Natural killer cell (primary cell): ENCODE results near the gene NEUROD6. TPM values are rescaled to one million over a fixed set of nuclear protein-coding genes. Genes with fewer than 3 reads are reported as not detected.

ENCODE experiments used
- ATAC-seq, 3 donors: fragments of 150-1000 bp in 2 of 3; fragments of 200-7000 bp in 1 of 3; cut with Tn5 transposase; 1 replicate in 1 of 3; 2 replicates in 2 of 3; pipeline ENCODE4 v1.10.0; 2021; ENCODE audit warnings: mild to moderate bottlenecking in 2 of 3, moderate library complexity in 2 of 3
- DNase-seq, 2 donors: peaks; one replicate each; pipeline versions ENCODE4 v3.0.0 to v3.0.0-alpha.2; 2013 to 2021; ENCODE audit warnings: mixed read lengths in 1 of 2
- H3K27ac ChIP-seq: one replicate; pipeline ENCODE4 v1.5.1; 2013; ENCODE audit warnings: mild to moderate bottlenecking, low read length
- H3K27me3 ChIP-seq: one replicate; pipeline ENCODE4 v1.6.1; 2013; ENCODE audit warnings: low read length; ENCODE audit not compliant: control insufficient read depth, insufficient read depth
- H3K36me3 ChIP-seq: one replicate; pipeline ENCODE4 v1.6.1; 2013; ENCODE audit warnings: low read length; ENCODE audit not compliant: control insufficient read depth, insufficient read depth
- H3K4me1 ChIP-seq: one replicate; pipeline ENCODE4 v1.6.1; 2013; ENCODE audit warnings: low read length; ENCODE audit not compliant: control insufficient read depth, insufficient read depth
- H3K4me3 ChIP-seq: one replicate; pipeline ENCODE4 v1.5.1; 2013; ENCODE audit warnings: low read length
- H3K9me3 ChIP-seq: one replicate; pipeline ENCODE4 v1.6.1; 2013; ENCODE audit warnings: low read length; ENCODE audit not compliant: control insufficient read depth, insufficient read depth
- H3K27ac Mint-ChIP-seq, 2 donors: one replicate each; pipeline ENCODE4 v1.8.0; 2022; ENCODE audit warnings: mild to moderate bottlenecking in 2 of 2, mixed read lengths in 2 of 2, moderate library complexity in 1 of 2
- H3K27me3 Mint-ChIP-seq, 2 donors: one replicate each; pipeline ENCODE4 v1.8.0; 2022; ENCODE audit warnings: low read depth in 2 of 2, mixed read lengths in 2 of 2
- H3K36me3 Mint-ChIP-seq: one replicate; pipeline ENCODE4 v1.8.0; 2022; ENCODE audit warnings: mixed read lengths
- H3K4me1 Mint-ChIP-seq, 2 donors: one replicate each; pipeline ENCODE4 v1.8.0; 2022; ENCODE audit warnings: mixed read lengths in 2 of 2
- H3K4me3 Mint-ChIP-seq: one replicate; pipeline ENCODE4 v1.8.0; 2022; ENCODE audit warnings: mild to moderate bottlenecking, moderate library complexity, mixed read lengths
- H3K9me3 Mint-ChIP-seq, 2 donors: one replicate each; pipeline ENCODE4 v1.8.0; 2022; ENCODE audit warnings: mixed read lengths in 2 of 2
- WGBS: methylation state at CpG from one replicate; pipeline ENCODE4 v1.1.7; 2013; ENCODE audit warnings: missing lambda C conversion rate; ENCODE audit not compliant: insufficient coverage; 5-methylcytosine and 5-hydroxymethylcytosine counted together
- intact Hi-C: fragments of 100-400 bp; cut with micrococcal nuclease; formaldehyde crosslinking; loops from one replicate; pipeline ENCODE4 v1.14.2; 2022
- total RNA-seq, 4 donors: library from RNA; stranded (reverse); fragments of 120-200 nt in 1 of 4; gene quantifications; one replicate each; pipeline versions ENCODE4 v1.2.3 to v1.2.4, GENCODE V29; 2013 to 2022
- TF ChIP-seq, protein P1 (sequence below): fragments of 200-600 bp; IDR thresholded peaks from one replicate; pipeline ENCODE4 v1.8.0; 2022; ENCODE audit warnings: antibody characterized with exemption

NEUROD6 gene
- total RNA-seq, 3 donors from 2014 or later (not counting 1 experiment from before 2014, with no cell fraction given): not detected

DNA sequence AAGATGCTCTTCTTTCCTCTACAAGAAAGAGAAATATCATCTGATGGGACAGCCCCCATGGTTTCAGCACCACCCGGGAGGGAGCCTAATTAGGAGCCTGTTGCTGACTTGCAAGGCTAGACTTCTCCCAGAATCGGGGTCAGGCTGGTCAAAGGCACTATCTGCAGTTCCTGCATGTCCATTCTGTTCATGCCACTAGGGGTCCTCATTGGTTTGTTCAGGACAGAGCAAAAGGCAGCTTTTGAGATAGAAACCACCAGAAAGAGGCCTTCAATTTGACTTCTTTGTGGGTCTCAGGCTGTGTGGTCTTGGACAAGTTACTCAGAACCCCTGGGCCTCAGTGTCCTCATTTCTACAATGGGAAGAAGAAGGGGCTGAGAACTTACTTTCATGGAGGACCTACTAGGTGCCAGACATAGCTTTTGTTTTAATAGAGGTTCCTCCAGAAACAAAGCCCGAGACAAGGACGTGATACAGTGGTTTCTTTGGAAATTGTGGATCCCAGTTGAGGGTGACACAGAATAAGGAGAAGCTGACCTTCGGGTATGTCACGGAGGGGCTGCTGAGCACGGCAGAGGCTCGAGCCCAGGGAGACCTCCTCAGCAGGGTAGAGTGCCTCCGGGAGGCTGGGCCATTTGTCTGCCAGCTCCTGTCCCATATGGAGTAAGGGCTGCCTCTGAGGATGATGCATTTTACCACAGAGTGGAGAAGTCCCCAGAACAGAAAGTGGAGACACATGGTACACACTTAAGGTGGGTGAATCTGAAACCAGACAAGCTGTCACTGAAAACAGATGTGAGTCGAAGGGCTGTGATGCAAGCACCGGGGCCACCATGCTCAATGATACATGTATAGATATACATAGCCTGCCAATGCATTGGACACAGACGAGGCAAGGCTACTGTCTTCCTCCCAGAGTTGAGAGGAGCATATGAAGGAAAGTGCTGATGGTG lies 33.1 kb upstream of the NEUROD6 start:
- Histone ChIP-seq H3K9me3 (no peaks in the 10 kb centered on the region), H3K4me1 (no peaks in the 10 kb centered on the region), H3K4me3 (no peak overlapping the region), H3K27ac (no peak overlapping the region), H3K36me3 (no peaks in the 10 kb centered on the region), H3K27me3 (no peaks in the 10 kb centered on the region)
- no peak for DNase-seq
- no peak for ATAC-seq
- 72% methylated on average over 12 of the region's 12 CpGs for WGBS
- Mint-ChIP-seq H3K4me3 (no peak overlapping the region), H3K9me3 (peaks cover 0 to 4% of the 10 kb centered on the region in 2 donors), H3K36me3 (no peaks in the 10 kb centered on the region), H3K4me1 (no peaks in the 10 kb centered on the region), H3K27ac (no peak overlapping the region), H3K27me3 (no peaks in the 10 kb centered on the region)
- intact Hi-C loops: no loop called here
- TF ChIP-seq, protein P1, sequence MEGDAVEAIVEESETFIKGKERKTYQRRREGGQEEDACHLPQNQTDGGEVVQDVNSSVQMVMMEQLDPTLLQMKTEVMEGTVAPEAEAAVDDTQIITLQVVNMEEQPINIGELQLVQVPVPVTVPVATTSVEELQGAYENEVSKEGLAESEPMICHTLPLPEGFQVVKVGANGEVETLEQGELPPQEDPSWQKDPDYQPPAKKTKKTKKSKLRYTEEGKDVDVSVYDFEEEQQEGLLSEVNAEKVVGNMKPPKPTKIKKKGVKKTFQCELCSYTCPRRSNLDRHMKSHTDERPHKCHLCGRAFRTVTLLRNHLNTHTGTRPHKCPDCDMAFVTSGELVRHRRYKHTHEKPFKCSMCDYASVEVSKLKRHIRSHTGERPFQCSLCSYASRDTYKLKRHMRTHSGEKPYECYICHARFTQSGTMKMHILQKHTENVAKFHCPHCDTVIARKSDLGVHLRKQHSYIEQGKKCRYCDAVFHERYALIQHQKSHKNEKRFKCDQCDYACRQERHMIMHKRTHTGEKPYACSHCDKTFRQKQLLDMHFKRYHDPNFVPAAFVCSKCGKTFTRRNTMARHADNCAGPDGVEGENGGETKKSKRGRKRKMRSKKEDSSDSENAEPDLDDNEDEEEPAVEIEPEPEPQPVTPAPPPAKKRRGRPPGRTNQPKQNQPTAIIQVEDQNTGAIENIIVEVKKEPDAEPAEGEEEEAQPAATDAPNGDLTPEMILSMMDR: no peak

DNA sequence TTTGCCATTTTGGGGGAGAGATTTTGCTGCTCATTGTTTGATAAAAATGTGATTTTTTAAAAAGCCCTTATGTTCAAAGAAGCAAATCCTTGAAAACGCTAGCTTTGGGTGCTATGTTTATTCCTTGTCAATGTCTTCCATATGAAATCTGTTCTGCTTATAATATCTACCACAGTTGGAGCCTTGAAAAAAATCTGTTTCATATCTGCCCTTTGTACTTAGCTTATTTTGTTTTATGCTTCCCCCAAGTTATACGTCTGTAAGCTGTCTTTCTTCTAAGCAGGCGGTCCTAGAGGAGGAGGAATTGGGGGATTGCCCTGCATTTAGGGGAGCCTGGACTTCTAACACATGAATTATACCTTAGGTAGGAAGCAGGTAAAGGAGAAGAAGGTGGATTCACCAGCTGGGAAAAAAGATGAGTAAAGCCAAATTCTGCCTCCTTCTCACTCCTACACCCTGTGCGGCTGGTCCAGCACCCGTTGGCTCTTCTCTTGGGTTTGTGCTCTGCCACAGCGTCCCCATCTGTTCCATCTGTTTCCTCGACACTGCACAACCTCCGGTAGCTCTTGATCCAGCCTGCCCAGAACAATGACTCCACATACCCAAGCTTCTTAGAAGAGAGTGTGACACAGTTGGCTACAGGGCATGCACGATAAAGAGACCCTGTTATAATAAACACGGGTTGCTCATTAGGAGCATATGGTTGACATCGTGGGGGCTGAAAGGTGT lies 31.9 kb upstream of the NEUROD6 start:
- H3K27ac Mint-ChIP-seq: no peak overlapping the region
- Histone ChIP-seq H3K27ac (no peak overlapping the region), H3K4me1 (no peaks in the 10 kb centered on the region), H3K27me3 (no peaks in the 10 kb centered on the region), H3K9me3 (no peaks in the 10 kb centered on the region), H3K4me3 (no peak overlapping the region), H3K36me3 (no peaks in the 10 kb centered on the region)
- H3K4me1 Mint-ChIP-seq: no peaks in the 10 kb centered on the region
- intact Hi-C loops: no loop called here
- no peak for ATAC-seq
- WGBS: 82% methylated on average over 9 of the region's 11 CpGs
- no peak for DNase-seq
- H3K9me3 Mint-ChIP-seq: no peaks in the 10 kb centered on the region
- H3K36me3 Mint-ChIP-seq: no peaks in the 10 kb centered on the region
- TF ChIP-seq, protein P1: no peak
- H3K27me3 Mint-ChIP-seq: no peaks in the 10 kb centered on the region
- H3K4me3 Mint-ChIP-seq: no peak overlapping the region

DNA sequence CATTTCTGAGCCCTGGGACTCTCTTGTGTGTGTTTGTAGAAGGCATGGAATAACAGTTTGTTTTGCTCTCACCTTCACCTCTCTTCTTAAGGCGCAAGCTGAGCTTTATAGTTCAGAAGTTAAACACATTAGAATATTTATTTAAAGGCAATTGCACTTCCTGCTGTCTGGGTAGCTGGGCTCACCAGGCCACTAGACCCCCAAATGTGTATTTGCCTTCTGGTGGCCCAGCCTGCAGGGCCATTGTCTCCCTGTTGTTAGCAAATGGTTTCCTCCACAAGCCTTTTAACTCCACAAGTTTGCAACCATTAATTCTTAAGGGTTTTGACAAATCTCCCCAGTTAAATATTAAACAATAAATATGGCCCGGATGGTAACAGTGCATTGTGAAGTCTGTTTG lies 31.1 kb upstream of the NEUROD6 start:
- Mint-ChIP-seq H3K36me3 (no peaks in the 10 kb centered on the region), H3K4me1 (no peaks in the 10 kb centered on the region), H3K9me3 (no peaks in the 10 kb centered on the region), H3K4me3 (no peak overlapping the region), H3K27me3 (no peaks in the 10 kb centered on the region), H3K27ac (no peak overlapping the region)
- no CpG with 5 or more reads among the region's 2 CpGs for WGBS
- no peaks in the 10 kb centered on the region for H3K36me3 ChIP-seq
- H3K27me3 ChIP-seq: no peaks in the 10 kb centered on the region
- H3K27ac ChIP-seq: no peak overlapping the region
- no peak for ATAC-seq
- DNase-seq: no peak
- no peak overlapping the region for H3K4me3 ChIP-seq
- H3K9me3 ChIP-seq: no peaks in the 10 kb centered on the region
- TF ChIP-seq, protein P1: no peak
- intact Hi-C loops: no loop called here
- H3K4me1 ChIP-seq: no peaks in the 10 kb centered on the region
